GF-D8 (cell line): ENCODE results near the gene RTEL1.
A peak's percentile ranks its signal among the peaks of the same experiment; 100 is the strongest.

Source experiments
- DNase-seq: peaks from one replicate; lab custom pipeline; 2025; lab: John Stamatoyannopoulos, UW

Gene RTEL1

GRCh38 chr20:63739130-63740069 is 81.3 kb downstream of the RTEL1 start, which contains the start of gene SLC2A4RG:
TSS of gene SLC2A4RG (plus strand) at chr20:63739776. CDS start at chr20:63739913, 137 bp downstream.
- DNase-seq: peak; percentile 32

GRCh38 chr20:63740070-63740626 is 82.0 kb downstream of the RTEL1 start:
- DNase-seq: no peak

GRCh38 chr20:63740627-63741353 is 82.7 kb downstream of the RTEL1 start:
- peak; percentile 63 for DNase-seq

GRCh38 chr20:63741354-63741675 is 83.2 kb downstream of the RTEL1 start:
- DNase-seq: no peak

GRCh38 chr20:63741676-63742380 is 83.7 kb downstream of the RTEL1 start:
- no peak for DNase-seq

- no peak for DNase-seq
Measured at GRCh38 chr20:63742381-63743024, 84.4 kb downstream of the RTEL1 start.

GRCh38 chr20:63743210-63743970 is 85.3 kb downstream of the RTEL1 start:
- DNase-seq: no peak

- no peak for DNase-seq
Measured at GRCh38 chr20:63744158-63744557, 86.0 kb downstream of the RTEL1 start.

- DNase-seq: no peak
Measured at GRCh38 chr20:63744574-63745423, 86.7 kb downstream of the RTEL1 start.

GRCh38 chr20:63745424-63745805 is 87.3 kb downstream of the RTEL1 start:
- no peak for DNase-seq
